Mucosa of stomach (tissue), 1 donor: ENCODE results near the gene GLRX.
"Not testable (repeated sequence)": the region's sequence is repeated elsewhere in the genome, so short reads cannot be mapped to it uniquely, and the experiment has no call there.

Experiments used
- H3K27me3 ChIP-seq: one replicate; pipeline ENCODE4 v1.7.0; 2013; ENCODE audit warnings: mild to moderate bottlenecking, low read length; ENCODE audit not compliant: control insufficient read depth, insufficient read depth
- H3K36me3 ChIP-seq: one replicate; pipeline ENCODE4 v1.7.0; 2013; ENCODE audit warnings: low read length; ENCODE audit not compliant: control insufficient read depth, insufficient read depth
- H3K4me1 ChIP-seq: one replicate; pipeline ENCODE4 v1.7.0; 2013; ENCODE audit warnings: mild to moderate bottlenecking, low read length; ENCODE audit not compliant: control insufficient read depth, insufficient read depth
- H3K4me3 ChIP-seq: one replicate; pipeline ENCODE4 v1.7.0; 2013; ENCODE audit warnings: low read length
- H3K9ac ChIP-seq: one replicate; pipeline ENCODE4 v1.7.0; 2013; ENCODE audit warnings: mild to moderate bottlenecking, low read length, moderate library complexity
- H3K9me3 ChIP-seq: one replicate; pipeline ENCODE4 v1.7.0; 2013; ENCODE audit warnings: mild to moderate bottlenecking, low read length, moderate library complexity; ENCODE audit not compliant: control insufficient read depth
- donor health status: Pancreatic carcinoma.

GLRX gene

DNA sequence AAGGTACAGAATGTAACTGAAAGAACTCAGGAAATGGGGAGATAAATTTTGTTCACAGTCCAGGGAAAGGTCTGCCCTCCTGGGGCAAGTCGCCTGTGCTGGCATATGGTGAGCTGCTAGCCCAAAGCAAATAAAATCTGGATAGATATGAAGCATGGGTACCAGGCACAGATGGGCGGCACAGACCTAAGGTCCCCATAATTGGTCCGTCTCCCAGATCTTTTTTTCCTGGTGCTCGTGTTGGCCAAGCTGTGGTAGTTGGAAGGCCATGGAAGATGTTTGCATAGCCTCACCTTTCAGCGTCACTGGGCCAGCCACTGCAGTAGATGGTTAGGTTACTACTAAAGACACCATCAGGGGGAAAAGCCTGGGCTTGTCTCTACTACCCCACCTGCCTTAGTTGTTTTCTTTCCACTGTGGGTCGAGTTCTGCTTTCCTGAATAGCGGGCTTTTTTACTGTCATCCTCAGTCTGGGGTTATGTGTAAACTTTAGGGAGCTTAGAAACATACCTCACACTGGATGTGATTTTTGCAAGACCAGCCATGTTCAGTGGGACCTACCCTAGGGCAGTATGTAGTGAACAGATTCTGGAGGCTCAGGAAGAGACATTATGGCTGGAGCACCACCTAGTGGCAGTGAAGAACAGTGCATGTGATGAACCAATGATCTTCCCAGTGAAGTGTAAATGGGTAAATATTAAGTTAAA lies 24.2 kb upstream of the GLRX start:
- Histone ChIP-seq H3K9ac (no peak overlapping the region), H3K4me3 (no peak overlapping the region)

GRCh38 chr5:95845391-95845790 lies 22.9 kb upstream of the GLRX start:
- H3K9ac ChIP-seq: no peak overlapping the region
- peaks cover 11% of the 10 kb centered on the region for H3K4me1 ChIP-seq
- no peaks in the 10 kb centered on the region for H3K27me3 ChIP-seq
- no peak overlapping the region for H3K4me3 ChIP-seq
- H3K9me3 ChIP-seq: no peaks in the 10 kb centered on the region
- H3K36me3 ChIP-seq: no peaks in the 10 kb centered on the region

More for the DNA sequence above, 24.2 kb upstream of the GLRX start:
- no peaks in the 10 kb centered on the region for H3K36me3 ChIP-seq
- no peaks in the 10 kb centered on the region for H3K9me3 ChIP-seq
- no peaks in the 10 kb centered on the region for H3K27me3 ChIP-seq
- peaks cover 7% of the 10 kb centered on the region for H3K4me1 ChIP-seq

GRCh38 chr5:95843733-95844223 lies 21.3 kb upstream of the GLRX start:
- H3K36me3 ChIP-seq: no peaks in the 10 kb centered on the region
- no peak overlapping the region for H3K9ac ChIP-seq
- H3K4me3 ChIP-seq: no peak overlapping the region
- no peaks in the 10 kb centered on the region for H3K9me3 ChIP-seq
- peaks cover 20% of the 10 kb centered on the region for H3K4me1 ChIP-seq
- no peaks in the 10 kb centered on the region for H3K27me3 ChIP-seq

DNA sequence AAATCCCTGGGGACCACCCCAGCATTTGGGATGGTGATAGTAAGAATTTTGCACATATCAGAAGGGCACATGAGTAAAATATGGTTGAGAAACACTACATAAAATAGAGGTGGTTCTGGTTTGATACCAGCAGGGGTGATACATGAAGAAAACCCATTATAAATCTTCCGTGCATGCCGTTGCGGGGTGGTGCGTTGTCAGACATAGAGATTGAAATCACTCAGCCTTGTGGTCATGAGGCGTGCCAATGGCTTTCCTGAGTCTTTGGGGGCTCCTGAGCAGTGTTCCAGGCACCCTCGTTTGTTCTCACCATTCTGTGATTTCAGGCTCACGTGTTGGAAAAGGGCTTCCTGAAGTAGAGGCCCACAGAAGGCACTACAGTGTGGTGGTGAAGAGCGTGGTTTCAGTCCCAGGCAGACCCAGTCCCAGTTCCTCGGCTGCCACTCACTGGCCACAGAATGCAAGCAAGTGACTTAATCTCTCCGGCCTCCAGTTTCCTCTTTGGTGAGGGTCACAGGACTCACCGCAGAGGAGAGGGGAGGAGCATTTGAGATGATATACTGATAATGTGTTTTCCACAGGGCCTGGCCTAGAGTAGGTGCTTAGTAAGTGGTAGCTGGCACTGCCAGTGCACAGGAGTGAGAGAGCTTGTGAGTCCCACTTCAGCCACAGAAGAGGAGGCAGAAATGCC lies 20.5 kb upstream of the GLRX start:
- Histone ChIP-seq H3K4me3 (no peak overlapping the region), H3K9ac (no peak overlapping the region), H3K36me3 (no peaks in the 10 kb centered on the region), H3K9me3 (no peaks in the 10 kb centered on the region), H3K27me3 (no peaks in the 10 kb centered on the region), H3K4me1 (peaks cover 20% of the 10 kb centered on the region)

- peaks cover 20% of the 10 kb centered on the region for H3K4me1 ChIP-seq
- no peaks in the 10 kb centered on the region for H3K9me3 ChIP-seq
- no peak overlapping the region for H3K4me3 ChIP-seq
- H3K9ac ChIP-seq: no peak overlapping the region
- H3K27me3 ChIP-seq: no peaks in the 10 kb centered on the region
- no peaks in the 10 kb centered on the region for H3K36me3 ChIP-seq
These were observed 19.6 kb upstream of the GLRX start for GRCh38 chr5:95841914-95842812.

DNA sequence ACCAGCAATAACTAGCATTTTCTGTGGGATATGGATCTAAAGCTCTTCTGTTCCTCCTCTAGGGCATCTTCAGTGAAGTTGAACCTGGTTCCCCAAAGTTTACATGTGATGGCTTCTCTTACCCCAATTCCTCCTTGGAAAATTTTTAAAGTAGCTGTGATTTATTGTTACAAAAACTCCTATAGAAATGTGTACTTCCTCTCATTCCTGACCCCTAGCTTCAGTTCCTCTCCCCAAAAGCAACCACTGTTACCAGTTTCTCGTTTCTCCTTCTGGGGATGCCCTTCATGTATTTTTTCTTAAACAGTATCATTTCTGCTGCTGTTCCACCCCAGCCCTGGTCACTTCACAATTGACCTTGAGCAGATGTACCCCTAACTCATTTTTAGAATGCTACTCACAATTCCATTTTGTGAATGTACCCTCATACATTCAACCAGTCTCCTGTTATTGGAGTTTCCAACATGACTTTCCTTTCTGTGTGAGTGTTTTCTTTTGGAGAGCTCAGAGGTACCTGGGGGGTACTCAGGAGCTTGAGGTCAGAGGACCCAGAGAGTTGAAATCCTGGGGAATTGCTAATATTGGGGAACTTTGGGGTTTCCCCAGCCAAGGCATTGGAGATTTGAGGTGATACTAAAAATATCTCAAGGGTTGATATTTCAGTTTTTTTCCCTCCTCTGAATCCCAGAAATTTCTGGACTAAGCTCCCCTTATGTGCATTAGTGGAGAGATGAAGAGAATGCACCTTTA lies 18.6 kb upstream of the GLRX start:
- Histone ChIP-seq H3K36me3 (no peaks in the 10 kb centered on the region), H3K4me1 (peaks cover 20% of the 10 kb centered on the region), H3K27me3 (no peaks in the 10 kb centered on the region), H3K9ac (no peak overlapping the region), H3K4me3 (no peak overlapping the region), H3K9me3 (no peaks in the 10 kb centered on the region)

DNA sequence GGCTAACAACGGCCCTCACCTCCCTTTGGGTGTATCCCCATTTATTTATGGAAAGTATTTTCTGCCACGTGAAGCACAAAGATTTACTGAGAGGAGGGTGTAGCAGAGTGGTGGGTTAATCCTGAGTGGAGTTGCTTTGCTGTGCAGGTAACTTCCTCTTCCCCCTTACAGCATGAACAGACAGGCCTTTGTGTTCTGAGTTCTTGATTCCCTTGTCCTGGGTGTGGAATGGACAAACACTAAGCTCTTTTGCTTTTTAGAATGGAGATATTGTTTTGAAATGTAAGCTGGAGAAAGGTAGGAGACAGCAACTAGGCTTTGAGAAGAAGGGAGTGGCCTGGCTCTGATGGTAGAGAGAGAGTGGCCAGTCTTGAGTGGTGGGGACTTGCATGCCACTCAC lies 17.1 kb upstream of the GLRX start:
- Histone ChIP-seq H3K27me3 (no peaks in the 10 kb centered on the region), H3K4me1 (peaks cover 26% of the 10 kb centered on the region), H3K4me3 (no peak overlapping the region), H3K9me3 (no peaks in the 10 kb centered on the region), H3K9ac (peak overlapping the region; percentile 38), H3K36me3 (no peaks in the 10 kb centered on the region)

GRCh38 chr5:95838556-95838955 lies 16.0 kb upstream of the GLRX start:
- Histone ChIP-seq H3K9me3 (no peaks in the 10 kb centered on the region), H3K9ac (no peak overlapping the region), H3K4me3 (no peak overlapping the region), H3K36me3 (no peaks in the 10 kb centered on the region), H3K4me1 (peaks cover 26% of the 10 kb centered on the region), H3K27me3 (no peaks in the 10 kb centered on the region)

GRCh38 chr5:95838001-95838520 lies 15.5 kb upstream of the GLRX start:
- Histone ChIP-seq H3K4me1 (peaks cover 27% of the 10 kb centered on the region), H3K9ac (no peak overlapping the region), H3K4me3 (no peak overlapping the region)

GRCh38 chr5:95837492-95837891 lies 15.0 kb upstream of the GLRX start:
- no peak overlapping the region for H3K9ac ChIP-seq
- no peaks in the 10 kb centered on the region for H3K27me3 ChIP-seq
- H3K9me3 ChIP-seq: no peaks in the 10 kb centered on the region
- H3K4me1 ChIP-seq: peaks cover 32% of the 10 kb centered on the region
- no peaks in the 10 kb centered on the region for H3K36me3 ChIP-seq
- H3K4me3 ChIP-seq: no peak overlapping the region

More at GRCh38 chr5:95838001-95838520, 15.5 kb upstream of the GLRX start:
- H3K9me3 ChIP-seq: no peaks in the 10 kb centered on the region
- H3K27me3 ChIP-seq: no peaks in the 10 kb centered on the region
- no peaks in the 10 kb centered on the region for H3K36me3 ChIP-seq

- peaks cover 27% of the 10 kb centered on the region for H3K4me1 ChIP-seq
- H3K36me3 ChIP-seq, H3K9ac ChIP-seq, H3K9me3 ChIP-seq, H3K4me3 ChIP-seq, H3K27me3 ChIP-seq: not testable (repeated sequence)
These were observed 14.4 kb upstream of the GLRX start for GRCh38 chr5:95836971-95837370.
